GM18505 (cell line): Measurements from ENCODE around the gene TMEM131L.

Experiments used
- ATAC-seq: cut with Tn5 transposase; IDR thresholded peaks from one replicate; pipeline ENCODE4 v1.9.1; 2021; ENCODE audit not compliant: unreplicated experiment
- POLR2A ChIP-seq: IDR thresholded peaks from 4 replicates; pipeline ENCODE4 v1.6.1; 2011; ENCODE audit warnings: borderline replicate concordance; ENCODE audit not compliant: insufficient read depth, insufficient read length; ENCODE audit errors: extremely low read depth

TMEM131L gene

GRCh38 chr4:153521999-153522801, 56.0 kb downstream of the TMEM131L start:
- ATAC-seq = no peak

GRCh38 chr4:153522802-153523094, 56.6 kb downstream of the TMEM131L start:
- no peak for TF ChIP-seq POLR2A

More at GRCh38 chr4:153521999-153522801, 56.0 kb downstream of the TMEM131L start:
- TF ChIP-seq POLR2A = peak; percentile 38

GRCh38 chr4:153523164-153523796, 57.1 kb downstream of the TMEM131L start:
- no peak for TF ChIP-seq POLR2A
- no peak for ATAC-seq

More at GRCh38 chr4:153522802-153523094, 56.6 kb downstream of the TMEM131L start:
- peak; percentile 37 for ATAC-seq

GRCh38 chr4:153523941-153524386, 57.8 kb downstream of the TMEM131L start:
- TF ChIP-seq POLR2A = no peak
- ATAC-seq = no peak

GRCh38 chr4:153524682-153525081, 58.5 kb downstream of the TMEM131L start:
- no peak for ATAC-seq

GRCh38 chr4:153527690-153528089, 61.5 kb downstream of the TMEM131L start:
- no peak for TF ChIP-seq POLR2A
- ATAC-seq = no peak

More at GRCh38 chr4:153524682-153525081, 58.5 kb downstream of the TMEM131L start:
- TF ChIP-seq POLR2A = no peak

GRCh38 chr4:153528705-153529485, 62.7 kb downstream of the TMEM131L start:
- peak; percentile 46 for ATAC-seq
- TF ChIP-seq POLR2A = peak; percentile 27

GRCh38 chr4:153529646-153530045, 63.5 kb downstream of the TMEM131L start:
- ATAC-seq = no peak
- TF ChIP-seq POLR2A = no peak

GRCh38 chr4:153530284-153530999, 64.3 kb downstream of the TMEM131L start:
- TF ChIP-seq POLR2A = no peak
- no peak for ATAC-seq

GRCh38 chr4:153531000-153531358, 64.8 kb downstream of the TMEM131L start:
- TF ChIP-seq POLR2A = no peak
- ATAC-seq = no peak

GRCh38 chr4:153531976-153532626, 65.9 kb downstream of the TMEM131L start:
- TF ChIP-seq POLR2A = no peak
- ATAC-seq = no peak

- no peak for ATAC-seq
- no peak for TF ChIP-seq POLR2A
Observed at GRCh38 chr4:153532636-153533035, 66.5 kb downstream of the TMEM131L start.
